Measurements from ENCODE around the gene PITPNM3. TPM values are rescaled to one million over a fixed set of nuclear protein-coding genes. Genes with fewer than 3 reads are reported as not detected.

Gene PITPNM3
- total RNA-seq, 1 donor from 2014 or later: 1.1 TPM

GRCh38 chr17:6446516-6447100 is 109.7 kb downstream of the PITPNM3 start:
- no peak for DNase-seq (ENCODE audit: low spot score)

- DNase-seq (ENCODE audit: low spot score): no peak
Measured at GRCh38 chr17:6444571-6445335, 111.6 kb downstream of the PITPNM3 start.

- peak; percentile 99 for DNase-seq (ENCODE audit: low spot score)
Measured at GRCh38 chr17:6443692-6444570, 112.4 kb downstream of the PITPNM3 start, which contains the start of gene PIMREG. Gene PIMREG, plus strand, starts transcription at chr17:6444455. Its CDS starts 656 bp downstream, at chr17:6445111.

- no peak for DNase-seq (ENCODE audit: low spot score)
Measured at GRCh38 chr17:6442775-6443174, 113.6 kb downstream of the PITPNM3 start.

GRCh38 chr17:6439951-6440350 is 116.4 kb downstream of the PITPNM3 start:
- no peak for DNase-seq (ENCODE audit: low spot score)

- DNase-seq (ENCODE audit: low spot score): no peak
Measured at GRCh38 chr17:6437956-6438355, 118.4 kb downstream of the PITPNM3 start.

- no peak for DNase-seq (ENCODE audit: low spot score)
Measured at GRCh38 chr17:6437466-6437865, 118.9 kb downstream of the PITPNM3 start.

- DNase-seq (ENCODE audit: low spot score): no peak
Measured at GRCh38 chr17:6435968-6436367, 120.4 kb downstream of the PITPNM3 start.

GRCh38 chr17:6435051-6435450 is 121.3 kb downstream of the PITPNM3 start, which contains the start of gene AIPL1:
Gene AIPL1, minus strand, starts transcription at chr17:6435121. Its CDS starts 17 bp downstream, at chr17:6435104.
- DNase-seq (ENCODE audit: low spot score): no peak

- DNase-seq (ENCODE audit: low spot score): no peak
Measured at GRCh38 chr17:6430769-6431168, 125.6 kb downstream of the PITPNM3 start.

- DNase-seq (ENCODE audit: low spot score): no peak
Measured at GRCh38 chr17:6429266-6429665, 127.1 kb downstream of the PITPNM3 start.

GRCh38 chr17:6428207-6428965 is 128.0 kb downstream of the PITPNM3 start:
- no peak for DNase-seq (ENCODE audit: low spot score)

GRCh38 chr17:6427279-6427781 is 129.0 kb downstream of the PITPNM3 start:
- no peak for DNase-seq (ENCODE audit: low spot score)

- DNase-seq (ENCODE audit: low spot score): no peak
Measured at GRCh38 chr17:6426356-6427101, 129.8 kb downstream of the PITPNM3 start.

GRCh38 chr17:6425407-6425806 is 130.9 kb downstream of the PITPNM3 start:
- no peak for DNase-seq (ENCODE audit: low spot score)

- DNase-seq (ENCODE audit: low spot score): no peak
Measured at GRCh38 chr17:6423931-6424330, 132.4 kb downstream of the PITPNM3 start.

GRCh38 chr17:6422654-6423241 is 133.6 kb downstream of the PITPNM3 start:
- DNase-seq (ENCODE audit: low spot score): no peak

- no peak for DNase-seq (ENCODE audit: low spot score)
Measured at GRCh38 chr17:6421700-6422604, 134.4 kb downstream of the PITPNM3 start.
